GM20000 (cell line): ENCODE results near the gene TCF25.

ENCODE experiments used
- DNase-seq: peaks from one replicate; pipeline ENCODE4 v3.0.0; 2012; ENCODE audit warnings: low spot score
- TF ChIP-seq, protein P1 (sequence below): IDR thresholded peaks from 2 replicates; pipeline ENCODE4 v1.5.1; 2012; ENCODE audit warnings: mild to moderate bottlenecking, control low read depth; ENCODE audit errors: extremely low read depth, missing control alignments

The TCF25 gene

DNA sequence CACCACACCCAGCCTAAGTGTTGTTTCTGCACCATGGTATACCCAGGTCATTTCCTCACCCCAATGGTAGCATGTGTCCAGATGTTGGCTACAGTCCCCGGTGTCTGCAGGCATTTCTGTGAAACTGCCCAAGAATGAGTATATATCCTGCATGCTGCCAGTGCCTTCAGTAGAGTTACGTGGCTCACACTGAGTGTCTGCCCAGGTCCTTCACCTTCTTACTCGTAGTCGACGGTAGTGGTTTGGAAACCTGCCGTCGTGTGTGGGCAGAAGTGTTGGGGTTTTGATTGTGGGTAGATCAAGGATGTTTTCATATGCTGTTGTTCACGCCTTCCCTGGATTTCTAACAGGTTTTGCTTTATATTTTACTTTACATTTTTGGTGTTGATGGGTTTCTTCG, 16.8 kb downstream of the TCF25 start:
- TF ChIP-seq, protein P1, sequence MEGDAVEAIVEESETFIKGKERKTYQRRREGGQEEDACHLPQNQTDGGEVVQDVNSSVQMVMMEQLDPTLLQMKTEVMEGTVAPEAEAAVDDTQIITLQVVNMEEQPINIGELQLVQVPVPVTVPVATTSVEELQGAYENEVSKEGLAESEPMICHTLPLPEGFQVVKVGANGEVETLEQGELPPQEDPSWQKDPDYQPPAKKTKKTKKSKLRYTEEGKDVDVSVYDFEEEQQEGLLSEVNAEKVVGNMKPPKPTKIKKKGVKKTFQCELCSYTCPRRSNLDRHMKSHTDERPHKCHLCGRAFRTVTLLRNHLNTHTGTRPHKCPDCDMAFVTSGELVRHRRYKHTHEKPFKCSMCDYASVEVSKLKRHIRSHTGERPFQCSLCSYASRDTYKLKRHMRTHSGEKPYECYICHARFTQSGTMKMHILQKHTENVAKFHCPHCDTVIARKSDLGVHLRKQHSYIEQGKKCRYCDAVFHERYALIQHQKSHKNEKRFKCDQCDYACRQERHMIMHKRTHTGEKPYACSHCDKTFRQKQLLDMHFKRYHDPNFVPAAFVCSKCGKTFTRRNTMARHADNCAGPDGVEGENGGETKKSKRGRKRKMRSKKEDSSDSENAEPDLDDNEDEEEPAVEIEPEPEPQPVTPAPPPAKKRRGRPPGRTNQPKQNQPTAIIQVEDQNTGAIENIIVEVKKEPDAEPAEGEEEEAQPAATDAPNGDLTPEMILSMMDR, result no peak
- no peak for DNase-seq

DNA sequence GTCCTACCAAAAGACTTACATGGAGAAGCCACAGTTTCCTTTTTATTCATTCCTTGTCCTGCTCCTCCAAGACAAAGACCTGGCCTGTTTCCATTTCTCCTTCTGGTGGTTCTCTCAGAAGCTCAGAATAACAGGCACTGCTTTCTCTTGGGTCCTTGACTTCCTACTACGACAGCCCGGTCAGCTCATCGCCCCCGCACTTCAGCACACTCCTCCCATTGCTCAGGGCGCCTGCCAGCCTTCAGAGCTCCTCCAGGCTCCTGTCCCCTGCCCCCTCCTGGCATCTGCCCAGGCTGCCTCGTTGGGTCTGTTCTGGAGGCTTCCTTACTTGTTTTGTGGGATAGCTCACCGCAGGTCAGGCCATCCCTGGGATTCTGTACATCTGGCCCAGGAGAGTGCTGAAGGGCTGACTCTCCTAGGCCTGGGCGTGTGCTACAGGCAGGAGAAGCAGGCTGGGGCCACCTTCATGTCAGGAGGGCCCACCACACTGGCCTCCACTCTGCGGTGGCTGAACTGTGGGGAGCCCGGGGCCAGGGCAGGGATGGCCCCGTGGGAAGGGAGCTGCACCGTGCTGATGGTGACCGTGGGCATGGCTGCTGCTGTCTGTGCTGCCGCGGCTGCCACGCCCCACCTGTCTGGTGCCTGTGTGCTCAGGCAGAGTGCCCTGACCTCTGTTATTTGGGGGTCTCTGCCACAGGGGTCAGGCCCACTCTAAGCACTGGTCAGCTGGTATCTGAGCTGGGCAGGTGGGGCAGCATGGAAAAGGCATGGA, 17.7 kb downstream of the TCF25 start:
- TF ChIP-seq, protein P1, result no peak
- no peak for DNase-seq

DNA sequence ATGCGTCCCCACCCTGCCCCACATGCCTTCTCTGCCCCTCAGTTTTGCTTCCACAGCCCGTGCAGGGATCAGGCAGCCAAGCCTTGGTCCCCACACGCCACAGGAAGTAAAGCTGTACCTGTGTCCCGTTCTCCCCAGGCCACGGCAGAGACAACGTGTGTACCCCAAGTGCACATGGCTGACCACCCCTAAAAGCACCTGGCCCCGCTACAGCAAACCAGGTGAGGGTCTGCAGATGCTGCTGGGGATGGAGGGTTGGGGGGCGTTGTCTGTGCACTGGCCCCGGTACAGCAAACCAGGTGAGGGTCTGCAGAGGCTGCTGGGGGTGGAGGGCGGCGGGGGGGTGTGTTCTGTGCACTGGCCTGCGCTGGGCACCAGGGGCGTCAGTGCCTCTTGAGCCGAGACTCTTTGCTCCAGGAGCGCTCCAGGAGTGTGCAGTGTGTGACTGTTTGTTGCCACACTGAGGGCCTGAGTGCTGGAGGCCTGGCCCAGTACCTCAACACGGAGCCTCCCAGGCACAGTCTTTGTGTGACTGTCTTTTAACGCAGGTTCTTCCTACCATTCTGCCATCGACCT, 18.8 kb downstream of the TCF25 start:
- no peak for DNase-seq
- TF ChIP-seq, protein P1, result no peak

DNA sequence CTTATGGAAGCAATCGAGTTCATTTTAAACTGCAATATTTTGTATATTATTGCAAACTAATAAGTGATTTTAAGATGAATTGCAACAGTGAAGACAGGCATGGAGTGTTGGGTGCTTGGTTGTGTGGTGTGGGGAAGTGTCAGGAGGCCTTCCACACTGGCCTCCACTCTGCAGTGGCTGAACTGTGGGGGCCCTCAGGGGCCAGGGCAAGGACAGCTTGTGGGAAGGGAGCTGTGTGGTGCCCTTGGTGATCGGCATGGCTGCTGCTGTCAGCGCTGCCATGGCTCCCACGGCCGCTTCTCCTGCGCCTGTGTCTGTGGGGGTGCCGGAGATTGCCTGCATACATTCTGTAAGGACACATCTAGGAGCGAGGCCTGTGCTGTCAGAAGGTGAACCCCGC, 19.2 kb downstream of the TCF25 start:
- no peak for DNase-seq
- TF ChIP-seq, protein P1, result no peak

DNA sequence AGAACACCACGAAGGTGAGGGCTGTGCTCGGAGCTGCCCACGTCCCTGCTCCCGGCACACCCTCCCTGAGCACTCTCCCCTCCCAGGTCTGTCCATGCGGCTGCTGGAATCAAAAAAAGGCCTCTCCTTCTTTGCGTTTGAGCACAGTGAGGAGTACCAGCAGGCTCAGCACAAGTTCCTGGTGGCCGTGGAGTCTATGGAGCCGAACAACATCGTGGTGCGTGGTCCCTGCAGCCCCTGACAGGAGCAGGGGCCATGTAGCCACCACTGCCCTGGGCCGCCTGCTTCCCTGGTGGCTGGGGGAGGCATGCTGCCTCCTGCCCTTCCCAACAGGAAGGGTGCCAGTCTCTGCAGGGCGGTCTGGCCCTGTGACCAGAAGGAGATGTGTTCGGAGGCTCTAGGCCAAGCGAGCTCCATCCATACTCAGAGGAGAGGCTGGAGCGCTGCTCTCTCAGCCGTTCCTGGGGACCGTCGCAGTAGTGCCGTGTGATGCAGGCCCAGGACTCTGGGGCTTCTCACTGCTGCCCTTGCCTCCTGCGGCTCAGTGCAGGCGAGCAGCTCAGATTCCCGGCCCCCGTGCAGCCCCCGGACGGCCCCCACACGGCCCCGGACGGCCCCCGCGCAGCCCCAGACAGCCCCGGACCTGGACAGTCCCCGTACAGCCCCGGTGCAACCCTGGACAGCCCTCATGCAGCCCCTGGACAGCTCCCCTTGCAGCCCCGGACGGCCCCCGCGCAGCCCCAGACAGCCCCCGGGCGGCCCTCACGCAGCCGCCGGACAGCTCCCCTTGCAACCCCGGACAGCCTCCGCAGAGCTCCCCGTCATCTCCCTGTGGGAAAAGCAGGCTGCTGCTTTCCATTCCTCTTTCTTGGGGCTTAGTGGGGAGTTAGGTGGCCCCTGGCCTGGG, 20.5 kb downstream of the TCF25 start:
- TF ChIP-seq, protein P1, result no peak
- DNase-seq, result no peak

DNA sequence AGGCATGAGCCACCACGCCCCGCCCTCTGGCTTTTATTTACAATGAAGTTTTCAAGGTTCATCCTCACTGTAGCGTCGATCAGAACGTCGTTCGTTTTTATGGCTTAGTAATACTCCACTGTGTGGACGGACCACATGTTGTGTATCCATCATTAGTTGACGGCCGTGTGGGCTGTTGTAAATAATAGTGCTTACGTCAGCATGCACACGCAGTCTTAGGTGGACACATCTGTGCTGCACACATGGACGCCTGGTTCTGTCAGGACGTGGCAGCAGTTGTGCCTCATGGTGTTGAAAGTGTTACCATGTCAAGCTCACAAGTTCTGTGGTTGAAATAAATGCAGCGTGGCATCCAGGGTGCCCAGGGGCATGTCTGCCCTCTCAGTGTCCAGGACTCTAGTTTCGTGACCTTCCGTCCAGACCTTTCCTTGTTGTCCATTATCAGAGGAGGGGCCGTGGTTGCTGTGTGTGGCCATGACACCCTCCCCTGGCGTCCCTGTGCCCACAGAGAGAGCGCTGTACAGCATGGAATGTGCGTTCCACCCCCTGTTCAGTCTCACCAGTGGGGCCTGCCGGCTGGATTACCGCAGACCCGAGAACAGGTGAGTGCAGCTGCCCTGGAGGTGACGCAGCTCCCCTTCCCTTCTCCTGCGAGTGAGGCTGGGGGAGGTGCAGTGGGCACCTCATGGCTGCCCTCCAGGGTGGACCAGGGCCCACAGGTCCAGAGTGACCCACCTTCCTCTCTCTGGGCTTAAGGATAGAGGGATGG, 22.3 kb downstream of the TCF25 start:
- TF ChIP-seq, protein P1, result no peak
- DNase-seq, result no peak
